T47D (cell line): ENCODE measurements around the gene BLOC1S5.

Experiments used
- DNase-seq, 2 experiments: peaks; one replicate each; pipeline versions ENCODE4 v3.0.0 to v3.0.0-alpha.2; 2011 to 2012; ENCODE audit warnings: low read depth in 1 of 2, low spot score in 1 of 2
- JUND ChIP-seq: IDR thresholded peaks from 2 replicates; pipeline ENCODE4 v1.6.1; 2012; ENCODE audit warnings: low read depth
- in situ Hi-C: cut with HindIII; loops from 2 replicates; pipeline ENCODE4 v1.10.0; 2016; ENCODE audit warnings: low sequenced_read_pairs, low pct_unique_long_range_greater_than_20kb

The BLOC1S5 gene

GRCh38 chr6:8063761-8064637 lies at the start of gene BLOC1S5:
Gene BLOC1S5 (minus strand): TSS chr6:8064389. CDS start chr6:8064376, 13 bp downstream.
- no peak for TF ChIP-seq JUND
- peak; percentile 52 to 97 for DNase-seq
- in situ Hi-C loops: no loop called here

GRCh38 chr6:8113131-8113654 lies 49.0 kb upstream of the BLOC1S5 start:
- TF ChIP-seq JUND: no peak
- in situ Hi-C loops: no loop called here
- no peak for DNase-seq

GRCh38 chr6:8110725-8111124 lies 46.5 kb upstream of the BLOC1S5 start:
- in situ Hi-C loops: no loop called here
- no peak for TF ChIP-seq JUND
- DNase-seq: no peak

- in situ Hi-C loops: no loop called here
- DNase-seq: no peak
- TF ChIP-seq JUND: no peak
Observed at GRCh38 chr6:8110117-8110721, 46.0 kb upstream of the BLOC1S5 start.

GRCh38 chr6:8108759-8109539 lies 44.8 kb upstream of the BLOC1S5 start:
- TF ChIP-seq JUND: no peak
- in situ Hi-C loops: no loop called here

GRCh38 chr6:8108031-8108660 lies 44.0 kb upstream of the BLOC1S5 start:
- peak in 1 of 2 experiments; percentile 20 for DNase-seq
- no peak for TF ChIP-seq JUND
- in situ Hi-C loops: no loop called here

More at GRCh38 chr6:8108759-8109539, 44.8 kb upstream of the BLOC1S5 start:
- peak in 1 of 2 experiments; percentile 16 for DNase-seq

GRCh38 chr6:8105791-8106190 lies 41.6 kb upstream of the BLOC1S5 start:
- no peak for DNase-seq
- TF ChIP-seq JUND: no peak
- in situ Hi-C loops: no loop called here

GRCh38 chr6:8103726-8104125 lies 39.5 kb upstream of the BLOC1S5 start:
- in situ Hi-C loops: no loop called here
- DNase-seq: no peak
- no peak for TF ChIP-seq JUND

- DNase-seq: peak; percentile 96 to 98
- no peak for TF ChIP-seq JUND
- in situ Hi-C loops: no loop called here
Observed at GRCh38 chr6:8102122-8102958, 38.2 kb upstream of the BLOC1S5 start, which contains the start of gene EEF1E1. Gene EEF1E1 (minus strand): TSS chr6:8102548. CDS start chr6:8102521, 27 bp downstream.

GRCh38 chr6:8100159-8100854 lies 36.1 kb upstream of the BLOC1S5 start:
- in situ Hi-C loops: no loop called here
- no peak for DNase-seq
- no peak for TF ChIP-seq JUND

GRCh38 chr6:8090650-8091049 lies 26.5 kb upstream of the BLOC1S5 start:
- no peak for TF ChIP-seq JUND
- in situ Hi-C loops: no loop called here
- DNase-seq: no peak
